ENCODE data around the gene MAPK12. TPM values are rescaled to one million over a fixed set of nuclear protein-coding genes. Genes with fewer than 3 reads are reported as not detected.

MAPK12 gene
- total RNA-seq, 1 experiment from 2014 or later: 86.7 TPM

- no peaks in the 10 kb centered on the region for H3K79me2 ChIP-seq (ENCODE audit: insufficient read depth, low read length)
- ATAC-seq: no peak
- H3K27ac ChIP-seq (ENCODE audit: low read depth, low read length): peak overlapping the region; percentile 51
- no peaks in the 10 kb centered on the region for H3K27me3 ChIP-seq (ENCODE audit: insufficient read depth, low read length)
- intact Hi-C loops (cut with micrococcal nuclease): no loop called here
- no peak for TF ChIP-seq CEBPB (IDR thresholded peaks at IDR 0.05; ENCODE audit: low read depth)
- TF ChIP-seq, protein P1, sequence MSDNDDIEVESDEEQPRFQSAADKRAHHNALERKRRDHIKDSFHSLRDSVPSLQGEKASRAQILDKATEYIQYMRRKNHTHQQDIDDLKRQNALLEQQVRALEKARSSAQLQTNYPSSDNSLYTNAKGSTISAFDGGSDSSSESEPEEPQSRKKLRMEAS (IDR thresholded peaks at IDR 0.05): peak; percentile 55; the same call in 1 of the 2 replicates
- TF ChIP-seq EGR1 (IDR thresholded peaks at IDR 0.05; ENCODE audit: low read depth): no peak
- TF ChIP-seq ZBTB33 (IDR thresholded peaks at IDR 0.05; ENCODE audit: extremely low read depth, insufficient replicate concordance, low read length): no peak
- TF ChIP-seq, protein P2, sequence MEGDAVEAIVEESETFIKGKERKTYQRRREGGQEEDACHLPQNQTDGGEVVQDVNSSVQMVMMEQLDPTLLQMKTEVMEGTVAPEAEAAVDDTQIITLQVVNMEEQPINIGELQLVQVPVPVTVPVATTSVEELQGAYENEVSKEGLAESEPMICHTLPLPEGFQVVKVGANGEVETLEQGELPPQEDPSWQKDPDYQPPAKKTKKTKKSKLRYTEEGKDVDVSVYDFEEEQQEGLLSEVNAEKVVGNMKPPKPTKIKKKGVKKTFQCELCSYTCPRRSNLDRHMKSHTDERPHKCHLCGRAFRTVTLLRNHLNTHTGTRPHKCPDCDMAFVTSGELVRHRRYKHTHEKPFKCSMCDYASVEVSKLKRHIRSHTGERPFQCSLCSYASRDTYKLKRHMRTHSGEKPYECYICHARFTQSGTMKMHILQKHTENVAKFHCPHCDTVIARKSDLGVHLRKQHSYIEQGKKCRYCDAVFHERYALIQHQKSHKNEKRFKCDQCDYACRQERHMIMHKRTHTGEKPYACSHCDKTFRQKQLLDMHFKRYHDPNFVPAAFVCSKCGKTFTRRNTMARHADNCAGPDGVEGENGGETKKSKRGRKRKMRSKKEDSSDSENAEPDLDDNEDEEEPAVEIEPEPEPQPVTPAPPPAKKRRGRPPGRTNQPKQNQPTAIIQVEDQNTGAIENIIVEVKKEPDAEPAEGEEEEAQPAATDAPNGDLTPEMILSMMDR (IDR thresholded peaks at IDR 0.05 in 2 of 3, conservative IDR thresholded peaks at IDR 0.05 in 1 of 3; ENCODE audit: borderline replicate concordance in 1 of 3, insufficient read depth in 1 of 3, low read depth in 2 of 3, low read length in 2 of 3): no peak
- no peak for TF ChIP-seq TCF7L2 (IDR thresholded peaks at IDR 0.05; ENCODE audit: borderline replicate concordance, extremely low read depth, insufficient read depth, insufficient read length)
- H3K4me1 ChIP-seq (ENCODE audit: control insufficient read depth in 1 of 2, insufficient read depth in 2 of 2, low read length in 2 of 2): peaks cover 27 to 40% of the 10 kb centered on the region in 2 experiments
- H3K9me3 ChIP-seq (ENCODE audit: control insufficient read depth in 1 of 2, insufficient read depth in 1 of 2, low read depth in 1 of 2, low read length in 2 of 2): no peaks in the 10 kb centered on the region
- no peak overlapping the region for H2AFZ ChIP-seq (ENCODE audit: low read depth, low read length, poor library complexity, severe bottlenecking)
- H4K20me1 ChIP-seq (ENCODE audit: insufficient read depth): no peaks in the 10 kb centered on the region
- peak overlapping the region; percentile 88 for H3K4me2 ChIP-seq (ENCODE audit: low read length)
- DNase-seq (ENCODE audit: low read depth, low spot score): no peak
- no peak overlapping the region for H3K9ac ChIP-seq (ENCODE audit: low read length)
- ChIA-PET RAD21 (ENCODE audit: low non-redundant PET in 1 of 2, low total read pairs in 2 of 2, uncharacterized antibody in 2 of 2, unreplicated experiment in 2 of 2) (no interaction called here), CTCF (no interaction called here), POLR2A (no interaction called here)
- H3K4me3 ChIP-seq (replicated peaks in 1 of 2; ENCODE audit: low read depth in 1 of 2, low read length in 2 of 2): peak overlapping the region in 1 of 2 experiments; percentile 65; a peak in 1 of 4 replicates
- BruUV-seq (replicated peaks): no TSS peak
- H3K9me2 ChIP-seq (ENCODE audit: insufficient read depth): no peaks in the 10 kb centered on the region
- no peaks in the 10 kb centered on the region for H3K36me3 ChIP-seq (ENCODE audit: control insufficient read depth in 1 of 2, insufficient read depth in 2 of 2, low read length in 2 of 2)
These were observed 7.2 kb upstream of the MAPK12 start for GRCh38 chr22:50268655-50269113.
